Keratinocyte (primary cell): ENCODE results near the gene FAN1. TPM values are rescaled to one million over a fixed set of nuclear protein-coding genes. Genes with fewer than 3 reads are reported as not detected.
A peak's percentile ranks its signal among the peaks of the same experiment; 100 is the strongest.

Experiments
- DNase-seq: peaks from one replicate; pipeline ENCODE4 v3.0.0-alpha.2; 2011; ENCODE audit warnings: low read depth, missing footprints, low spot score
- FAIRE-seq: peaks from 2 replicates; lab custom pipeline; 2011; peaks lifted over from hg19 to GRCh38; lab: Jason Lieb, UNC
- H2AFZ ChIP-seq: 2 replicates; pipeline ENCODE4 v1.6.0; 2012; ENCODE audit warnings: low read length, control low read depth, inconsistent platforms; ENCODE audit not compliant: control insufficient read depth
- H3K27ac ChIP-seq: 2 replicates; pipeline ENCODE4 v1.5.1; 2011; ENCODE audit warnings: low read length; ENCODE audit not compliant: control insufficient read depth, insufficient read depth
- H3K27me3 ChIP-seq: 3 replicates; pipeline ENCODE4 v1.6.0; 2011; ENCODE audit warnings: low read length; ENCODE audit not compliant: control insufficient read depth, insufficient read depth; ENCODE audit errors: extremely low read depth
- H3K36me3 ChIP-seq, 2 experiments: 2 replicates in 1 of 2; 3 replicates in 1 of 2; pipeline ENCODE4 v1.5.1; 2011; ENCODE audit warnings: low read length in 2 of 2, mild to moderate bottlenecking in 1 of 2; ENCODE audit not compliant: control insufficient read depth in 2 of 2, insufficient read depth in 2 of 2; ENCODE audit errors: extremely low read depth in 1 of 2
- H3K4me1 ChIP-seq: 3 replicates; pipeline ENCODE4 v1.5.1; 2011; ENCODE audit warnings: low read length; ENCODE audit not compliant: control insufficient read depth, insufficient read depth; ENCODE audit errors: extremely low read depth
- H3K4me2 ChIP-seq: 3 replicates; pipeline ENCODE4 v1.6.0; 2011; ENCODE audit warnings: low read depth, low read length; ENCODE audit not compliant: control insufficient read depth, insufficient read depth; ENCODE audit errors: extremely low read depth
- H3K4me3 ChIP-seq, 3 experiments: fragments of 200-600 bp in 1 of 3; sonication (generic) in 1 of 3; 2 replicates in 2 of 3; 3 replicates in 1 of 3; pipeline ENCODE4 v1.5.1; 2011 to 2016; ENCODE audit warnings: low read length in 3 of 3, mild to moderate bottlenecking in 3 of 3, control low read depth in 2 of 3, inconsistent platforms in 1 of 3, low read depth in 1 of 3, mixed read lengths in 1 of 3, mixed run types in 1 of 3, moderate library complexity in 1 of 3; ENCODE audit not compliant: control insufficient read depth in 2 of 3, insufficient read depth in 2 of 3; ENCODE audit errors: extremely low read depth in 1 of 3
- H3K79me2 ChIP-seq: 2 replicates; pipeline ENCODE4 v1.6.0; 2012; ENCODE audit warnings: low read length; ENCODE audit not compliant: control insufficient read depth, insufficient read depth
- H3K9ac ChIP-seq: 3 replicates; pipeline ENCODE4 v1.6.0; 2011; ENCODE audit warnings: low read length; ENCODE audit not compliant: control insufficient read depth, insufficient read depth; ENCODE audit errors: extremely low read depth
- H3K9me1 ChIP-seq: 3 replicates; pipeline ENCODE4 v1.6.0; 2011; ENCODE audit warnings: low read length; ENCODE audit not compliant: control insufficient read depth, insufficient read depth; ENCODE audit errors: extremely low read depth
- H3K9me3 ChIP-seq: 2 replicates; pipeline ENCODE4 v1.5.1; 2012; ENCODE audit warnings: low read depth, low read length; ENCODE audit not compliant: control insufficient read depth
- H4K20me1 ChIP-seq: 3 replicates; pipeline ENCODE4 v1.6.0; 2011; ENCODE audit warnings: low read length; ENCODE audit not compliant: control insufficient read depth, insufficient read depth; ENCODE audit errors: extremely low read depth
- EZH2 ChIP-seq: IDR thresholded peaks from one replicate; pipeline ENCODE4 v1.6.1; 2012; ENCODE audit warnings: inconsistent platforms, mild to moderate bottlenecking, low read length, moderate library complexity
- dilution Hi-C: fragments of 300-500 bp; cut with MboI; formaldehyde crosslinking; loops from one replicate; pipeline ENCODE4 v1.7.0; 2020; ENCODE audit warnings: low sequenced_read_pairs; ENCODE audit not compliant: extremely low pct_ligation_motif_present
- polyA minus RNA-seq, 3 experiments: library from RNA; depleted of rRNA, polyadenylated mRNA; stranded (reverse); fragments of >200 nt; gene quantifications; 1 replicate in 1 of 3; 2 replicates in 1 of 3; 3 replicates in 1 of 3; pipeline ENCODE4 v1.2.3, GENCODE V29; 2011
- polyA plus RNA-seq, 5 experiments: library from polyadenylated mRNA; depleted of rRNA in 3 of 5; stranded (reverse) in 3 of 5; stranded (forward) in 1 of 5; unstranded in 1 of 5; fragments of >200 nt; gene quantifications; 1 replicate in 1 of 5; 2 replicates in 3 of 5; 3 replicates in 1 of 5; pipeline versions ENCODE4 v1.2.1 to v1.2.3, GENCODE V29; 2011 to 2012; ENCODE audit warnings: missing spikeins in 2 of 5, low read depth in 1 of 5, low replicate concordance in 1 of 5
- TF ChIP-seq, protein P1 (sequence below), 3 experiments: IDR thresholded peaks in 1 of 3; conservative IDR thresholded peaks in 1 of 3; optimal IDR thresholded peaks in 1 of 3; 2 replicates in 2 of 3; 3 replicates in 1 of 3; pipeline versions ENCODE3 to v1.5.1; 2011; ENCODE audit warnings: low read length in 3 of 3, mild to moderate bottlenecking in 3 of 3, moderate library complexity in 2 of 3, control low read depth in 1 of 3, inconsistent platforms in 1 of 3; ENCODE audit not compliant: insufficient read depth in 2 of 3; ENCODE audit errors: extremely low read depth in 1 of 3

FAN1 gene
- 9.7 to 17.2 TPM (median 16.6 TPM) in 3 replicates for polyA plus RNA-seq
- 7.9 TPM for polyA plus RNA-seq (2011; ENCODE audit: low read depth)
- polyA plus RNA-seq (2011; cell fraction: cytosol; rRNA removed) = 6.9 and 12.3 TPM in 2 replicates
- 30.7 and 33.9 TPM in 2 replicates for polyA plus RNA-seq (2011; cell fraction: nucleus; rRNA removed)
- 8.4 and 10.9 TPM in 2 replicates for polyA plus RNA-seq (2012; ENCODE audit: low replicate concordance)
- polyA minus RNA-seq = 9.2 to 12.9 TPM (median 9.8 TPM) in 3 replicates
- polyA minus RNA-seq (2011; cell fraction: cytosol; rRNA and poly(A)+ RNA removed) = 10.7 TPM
- polyA minus RNA-seq (2011; cell fraction: nucleus; rRNA and poly(A)+ RNA removed) = 9.7 and 21.3 TPM in 2 replicates

DNA sequence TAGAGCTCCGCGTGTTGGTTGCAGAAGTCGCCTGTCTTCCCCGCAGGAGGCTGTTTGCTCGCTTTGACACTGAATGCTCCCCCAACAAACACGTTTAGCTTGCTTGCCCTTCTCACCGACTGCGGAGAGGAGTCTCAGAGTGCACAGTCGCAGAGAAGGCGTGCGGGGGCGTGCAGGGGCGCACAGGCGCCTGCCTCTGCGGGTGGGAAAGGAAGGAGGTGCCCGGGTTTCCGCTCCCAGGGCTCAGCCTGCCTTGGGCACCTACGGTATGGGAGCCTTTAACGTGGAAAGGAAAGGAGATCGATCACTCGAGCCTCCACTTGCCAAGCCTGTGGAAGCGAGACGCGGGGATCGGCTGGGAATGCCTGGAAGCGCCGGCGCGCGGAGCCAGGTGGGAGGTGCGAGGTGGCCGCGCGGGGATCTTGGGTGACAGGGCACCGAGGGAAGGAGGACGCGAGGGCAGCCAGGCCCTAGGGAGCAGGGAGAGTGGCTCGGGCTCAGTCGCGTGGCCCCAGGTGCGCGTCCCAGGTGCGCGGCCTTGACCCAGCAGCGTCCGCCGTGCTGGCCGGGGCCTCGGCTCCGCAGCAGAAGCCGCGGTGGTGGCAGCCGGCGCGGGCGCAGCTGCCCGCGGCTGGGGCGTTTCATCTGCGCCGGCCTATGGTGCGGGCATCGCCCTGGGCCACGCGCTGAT is at the start of gene FAN1:
Gene FAN1, plus strand, starts transcription at position 419 of the 691 bp plus-strand sequence. CDS start 749 bp downstream, outside the sequence.
- Histone ChIP-seq H3K9me1 (no peaks in the 10 kb centered on the region), H3K4me1 (peaks cover 19% of the 10 kb centered on the region), H3K27ac (peak within 1 kb of the TSS; percentile 70), H2AFZ (peak within 1 kb of the TSS; percentile 94), H3K9ac (peak within 1 kb of the TSS; percentile 78), H3K36me3 (peaks cover under 1 to 10% of the 10 kb centered on the region in 2 experiments), H3K9me3 (no peaks in the 10 kb centered on the region), H3K4me3 (peak within 1 kb of the TSS; percentile 68 to 87 (median 83)), H3K27me3 (no peaks in the 10 kb centered on the region), H3K4me2 (peak within 1 kb of the TSS; percentile 64), H3K79me2 (peaks cover 3% of the 10 kb centered on the region), H4K20me1 (no peaks in the 10 kb centered on the region)
- FAIRE-seq = peak; percentile 84
- TF ChIP-seq EZH2 = no peak
- TF ChIP-seq, protein P1, sequence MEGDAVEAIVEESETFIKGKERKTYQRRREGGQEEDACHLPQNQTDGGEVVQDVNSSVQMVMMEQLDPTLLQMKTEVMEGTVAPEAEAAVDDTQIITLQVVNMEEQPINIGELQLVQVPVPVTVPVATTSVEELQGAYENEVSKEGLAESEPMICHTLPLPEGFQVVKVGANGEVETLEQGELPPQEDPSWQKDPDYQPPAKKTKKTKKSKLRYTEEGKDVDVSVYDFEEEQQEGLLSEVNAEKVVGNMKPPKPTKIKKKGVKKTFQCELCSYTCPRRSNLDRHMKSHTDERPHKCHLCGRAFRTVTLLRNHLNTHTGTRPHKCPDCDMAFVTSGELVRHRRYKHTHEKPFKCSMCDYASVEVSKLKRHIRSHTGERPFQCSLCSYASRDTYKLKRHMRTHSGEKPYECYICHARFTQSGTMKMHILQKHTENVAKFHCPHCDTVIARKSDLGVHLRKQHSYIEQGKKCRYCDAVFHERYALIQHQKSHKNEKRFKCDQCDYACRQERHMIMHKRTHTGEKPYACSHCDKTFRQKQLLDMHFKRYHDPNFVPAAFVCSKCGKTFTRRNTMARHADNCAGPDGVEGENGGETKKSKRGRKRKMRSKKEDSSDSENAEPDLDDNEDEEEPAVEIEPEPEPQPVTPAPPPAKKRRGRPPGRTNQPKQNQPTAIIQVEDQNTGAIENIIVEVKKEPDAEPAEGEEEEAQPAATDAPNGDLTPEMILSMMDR (optimal IDR thresholded peaks at IDR 0.05 in 1 of 3, IDR thresholded peaks at IDR 0.05 in 1 of 3, conservative IDR thresholded peaks at IDR 0.05 in 1 of 3; ENCODE audit: extremely low read depth in 1 of 3, insufficient read depth in 2 of 3, low read length in 3 of 3) = peak in 1 of 3 experiments; percentile 13
- dilution Hi-C loops = no loop called here
- peak; percentile 41 for DNase-seq

DNA sequence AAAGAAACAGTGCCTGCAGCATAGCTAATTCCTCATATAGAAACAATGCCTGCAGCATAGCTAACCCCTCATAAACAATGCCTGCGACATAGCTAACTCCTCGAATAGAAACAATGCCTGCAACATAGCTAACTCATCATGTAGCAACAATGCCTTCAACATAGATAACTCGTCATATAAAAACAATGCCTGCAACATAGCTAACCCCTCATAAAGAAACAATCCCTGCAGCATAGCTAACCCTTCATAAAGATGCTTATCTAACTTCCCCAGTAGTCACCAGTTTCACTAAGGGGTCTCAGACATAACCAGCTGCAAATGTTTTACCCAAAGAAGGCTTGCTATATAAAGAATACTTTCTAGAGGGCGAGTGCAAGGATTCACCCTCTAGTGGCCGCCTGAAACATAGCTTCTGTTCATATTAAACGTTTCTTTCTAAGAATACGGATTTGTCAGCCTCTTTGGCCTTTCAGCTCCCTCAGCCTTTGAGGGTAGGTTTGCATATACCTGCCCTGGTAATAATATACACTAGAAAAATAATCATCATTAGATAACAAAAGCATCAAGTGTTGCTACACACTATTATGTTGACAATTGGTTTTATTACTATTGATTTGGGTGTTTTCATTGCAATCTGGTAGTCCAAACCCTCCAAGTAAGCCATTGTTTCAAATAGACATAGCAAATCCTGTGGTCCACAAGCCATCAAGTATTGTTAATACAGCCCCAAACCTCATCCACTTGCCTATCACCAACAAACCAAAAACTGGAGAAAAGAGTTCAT is 44.4 kb upstream of the FAN1 start:
- FAIRE-seq = peak; percentile 36
- TF ChIP-seq, protein P1 (optimal IDR thresholded peaks at IDR 0.05 in 1 of 3, IDR thresholded peaks at IDR 0.05 in 1 of 3, conservative IDR thresholded peaks at IDR 0.05 in 1 of 3; ENCODE audit: extremely low read depth in 1 of 3, insufficient read depth in 2 of 3, low read length in 3 of 3) = peak; percentile 20 to 72 (median 70)
- no peak for TF ChIP-seq EZH2
- Histone ChIP-seq H3K4me2 (no peak overlapping the region), H2AFZ (no peak overlapping the region), H4K20me1 (no peaks in the 10 kb centered on the region), H3K9ac (no peak overlapping the region), H3K4me3 (no peak overlapping the region), H3K9me3 (no peaks in the 10 kb centered on the region), H3K9me1 (no peaks in the 10 kb centered on the region), H3K27me3 (no peaks in the 10 kb centered on the region), H3K79me2 (no peaks in the 10 kb centered on the region), H3K27ac (no peak overlapping the region), H3K4me1 (no peaks in the 10 kb centered on the region), H3K36me3 (no peaks in the 10 kb centered on the region)
- DNase-seq = no peak
- dilution Hi-C loops = no loop called here
